Activated T-cell treated with anti-CD3 and anti-CD28 coated beads, Interleukin-2, amount 50 U/mL, for 48 hours (primary cell): ENCODE measurements around the gene CPNE8.
A peak's percentile ranks its signal among the peaks of the same experiment; 100 is the strongest.
"Not testable (repeated sequence)": the region's sequence is repeated elsewhere in the genome, so short reads cannot be mapped to it uniquely, and the experiment has no call there.

ENCODE experiments used
- DNase-seq, 2 experiments: peaks; one replicate each; pipeline ENCODE4 v3.0.0-alpha.2; 2020

CPNE8 gene

DNA sequence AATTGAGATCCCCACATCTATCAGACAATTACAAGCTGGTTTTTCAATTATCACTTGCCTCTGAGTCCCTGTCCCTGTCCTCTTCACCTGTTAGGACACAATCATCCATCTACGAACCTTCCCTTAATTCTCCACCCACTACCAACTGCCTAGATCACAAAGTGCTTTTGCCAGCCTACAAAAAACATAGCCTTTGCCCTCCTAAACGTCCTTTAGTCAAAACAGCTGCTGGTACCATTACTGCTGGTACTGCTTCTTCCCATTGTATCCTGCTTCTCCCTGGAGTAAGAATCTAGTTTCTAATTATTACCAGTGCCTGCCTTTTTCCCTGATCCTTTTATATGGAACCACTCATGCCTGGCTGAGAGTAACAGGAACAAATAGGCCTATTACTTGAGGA, 82.1 kb downstream of the CPNE8 start:
- no peak for DNase-seq

DNA sequence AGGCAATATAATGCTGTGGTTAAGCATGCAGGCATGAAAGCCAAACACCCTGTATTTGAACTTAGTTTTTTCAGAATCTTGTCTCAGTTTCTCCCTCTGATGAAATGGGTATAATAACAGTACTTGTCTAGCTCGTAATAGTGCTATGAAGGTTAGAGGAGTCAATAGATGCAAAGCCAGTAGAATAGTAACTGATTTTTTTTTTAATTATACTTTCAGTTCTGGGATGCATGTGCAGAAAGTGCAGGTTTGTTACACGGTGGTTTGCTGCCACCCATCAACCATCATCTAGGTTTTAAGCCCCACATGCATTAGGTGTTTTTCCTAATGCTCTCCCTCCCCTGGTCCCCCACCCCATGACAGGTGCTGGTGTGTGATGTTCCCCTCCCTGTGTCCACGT, 87.4 kb downstream of the CPNE8 start:
- no peak for DNase-seq

DNA sequence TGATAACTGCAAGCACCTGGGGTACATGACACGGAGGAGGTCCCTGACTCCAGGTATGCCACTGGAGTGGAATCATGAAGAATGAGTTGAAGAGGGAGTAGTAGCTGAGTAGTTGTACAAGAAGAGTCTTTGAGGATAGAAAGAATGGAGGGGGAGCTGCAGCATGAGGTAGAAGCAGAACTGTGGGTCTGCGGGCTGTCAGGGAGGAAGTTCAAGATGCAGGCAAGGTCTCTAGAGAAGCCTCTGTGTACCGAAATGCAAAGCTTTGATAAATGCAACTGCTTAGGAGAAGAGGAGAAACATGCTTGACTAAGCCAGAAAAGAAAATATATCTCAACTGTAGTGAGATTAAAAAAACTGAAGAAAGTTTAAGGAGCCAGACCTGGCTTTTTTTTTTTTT, 91.5 kb downstream of the CPNE8 start:
- no peak for DNase-seq

DNA sequence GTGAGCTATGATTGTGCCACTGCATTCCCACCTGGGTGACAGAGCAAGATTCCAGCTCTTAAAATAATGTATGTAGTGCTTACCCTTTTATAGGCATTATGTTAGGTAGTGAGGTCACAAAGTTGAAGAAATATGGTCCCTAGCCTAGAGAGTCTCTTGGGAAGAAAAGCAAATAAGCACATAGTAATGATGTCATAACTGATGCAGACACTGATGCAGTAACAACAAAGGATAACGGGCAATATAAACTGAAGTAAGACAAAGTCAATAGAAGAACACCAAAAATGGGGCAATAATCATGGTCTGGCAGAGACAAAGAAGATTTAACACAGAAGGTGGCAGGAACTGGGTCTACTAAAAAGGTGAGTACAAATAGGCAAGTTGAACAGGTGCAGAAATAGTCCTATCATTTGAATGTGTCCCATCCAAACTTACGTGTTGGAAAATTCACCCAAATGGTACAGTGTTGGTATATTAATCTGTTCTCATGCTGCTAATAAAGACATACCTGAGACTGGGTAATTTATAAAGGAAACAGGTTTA, 93.5 kb downstream of the CPNE8 start:
- DNase-seq: no peak

DNA sequence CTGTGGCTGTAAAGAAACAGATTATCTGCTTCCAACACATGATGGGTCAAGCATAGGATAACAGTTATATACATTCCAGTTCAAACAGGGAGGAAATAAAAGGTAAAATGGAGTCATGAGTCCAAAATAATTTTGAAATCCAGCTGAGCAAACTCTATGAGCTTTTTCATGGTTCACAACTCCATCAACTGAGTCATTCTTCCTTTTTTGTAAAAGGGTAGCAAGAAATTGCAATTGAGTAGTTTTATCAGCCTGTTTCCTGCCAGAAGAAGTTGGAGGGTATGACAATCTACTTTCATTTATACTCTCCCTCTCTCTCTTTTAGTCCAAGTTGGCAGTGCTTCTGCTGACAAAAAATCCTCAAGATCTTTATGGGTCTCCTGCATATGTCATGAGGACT, 95.6 kb downstream of the CPNE8 start:
- no peak for DNase-seq

DNA sequence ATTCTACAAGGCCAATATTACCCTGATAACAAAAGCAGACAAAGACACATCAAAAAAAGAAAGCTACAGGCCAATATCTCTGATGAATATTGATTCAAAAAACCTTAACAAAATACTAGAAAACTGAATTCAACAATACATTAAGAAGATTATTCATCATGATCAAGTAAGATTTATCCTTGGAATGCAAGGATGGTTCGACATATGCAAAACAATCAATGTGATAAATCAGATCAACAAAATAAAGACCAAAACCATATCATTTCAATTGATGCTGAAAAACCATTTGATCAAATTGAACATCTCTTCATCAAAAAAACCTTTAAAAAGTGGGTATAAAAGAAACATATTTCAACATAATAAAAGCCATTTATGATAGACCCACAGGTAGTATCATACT, 117.3 kb downstream of the CPNE8 start:
- no peak for DNase-seq

DNA sequence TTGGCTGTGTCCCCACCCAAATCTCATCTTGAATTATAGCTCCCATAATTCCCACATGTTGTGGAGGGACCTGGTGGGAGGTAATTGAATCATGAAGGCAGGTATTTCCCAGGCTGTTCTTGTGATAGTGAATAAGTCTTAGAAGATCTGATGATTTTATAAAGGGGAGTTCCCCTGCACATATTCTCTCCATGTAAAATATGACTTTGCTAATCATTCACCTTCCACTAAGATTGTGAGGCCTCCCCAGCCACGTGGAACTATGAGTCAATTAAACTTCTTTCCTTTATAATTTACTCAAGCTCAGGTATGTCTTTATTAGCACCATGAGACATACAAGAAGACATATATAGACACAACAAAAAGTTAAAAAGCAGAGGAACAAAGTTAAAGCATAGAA, 120.0 kb downstream of the CPNE8 start:
- DNase-seq: no peak

DNA sequence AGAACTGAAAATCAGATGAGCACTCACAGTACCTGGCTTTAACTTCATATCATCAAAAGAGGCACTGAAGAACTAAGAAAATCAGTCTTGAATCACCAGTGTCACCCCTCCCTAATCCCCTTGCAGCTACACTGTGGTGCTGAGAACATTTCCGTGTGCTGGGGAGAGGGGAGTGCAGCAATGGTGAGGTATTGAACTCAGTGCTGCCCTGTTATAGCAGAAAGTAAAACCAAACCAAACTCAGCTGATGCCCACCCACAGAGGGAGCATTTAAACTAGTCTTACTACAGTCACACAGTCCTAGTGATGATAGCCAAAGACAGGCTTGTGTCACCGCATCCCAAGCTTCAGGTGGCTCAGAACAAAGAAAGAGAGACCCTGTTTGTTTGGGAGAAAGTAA, 122.1 kb downstream of the CPNE8 start:
- no peak for DNase-seq

DNA sequence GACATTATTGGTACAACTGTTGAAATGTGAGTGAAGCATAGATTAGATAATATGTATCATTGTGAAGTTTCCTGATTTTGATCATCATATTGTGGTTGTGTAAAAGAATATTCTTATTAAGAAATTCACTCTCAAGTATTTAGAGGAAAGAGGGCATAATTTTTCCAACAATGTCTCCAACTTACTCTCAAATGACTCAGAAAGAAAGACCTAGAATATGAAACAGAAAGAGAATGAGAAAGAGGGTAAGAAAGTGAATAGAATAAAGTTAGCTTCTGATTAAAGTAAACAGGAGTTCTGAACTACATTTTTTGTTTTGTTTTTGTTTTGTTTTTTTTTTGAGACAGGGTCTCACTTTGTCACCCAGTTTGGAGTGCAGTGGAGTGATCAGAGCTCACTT, 123.0 kb downstream of the CPNE8 start:
- no peak for DNase-seq

DNA sequence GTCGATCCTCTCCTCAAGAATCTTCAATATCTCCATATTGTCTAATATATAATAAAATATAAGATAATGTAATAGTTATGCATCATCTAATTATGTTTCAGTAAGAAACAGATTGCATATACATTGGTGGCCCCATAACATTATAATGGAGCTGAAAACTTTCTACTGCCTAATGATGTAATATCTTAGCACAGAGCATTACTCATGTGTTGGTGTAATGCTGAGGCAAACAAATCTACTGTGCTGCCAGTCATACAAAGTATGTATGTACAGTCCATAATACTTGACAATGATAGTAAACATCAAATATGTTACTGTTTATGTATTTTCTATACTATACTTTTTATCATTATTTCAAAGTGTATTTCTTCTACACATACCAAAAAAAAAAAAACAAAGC, 128.7 kb downstream of the CPNE8 start:
- DNase-seq: no peak

DNA sequence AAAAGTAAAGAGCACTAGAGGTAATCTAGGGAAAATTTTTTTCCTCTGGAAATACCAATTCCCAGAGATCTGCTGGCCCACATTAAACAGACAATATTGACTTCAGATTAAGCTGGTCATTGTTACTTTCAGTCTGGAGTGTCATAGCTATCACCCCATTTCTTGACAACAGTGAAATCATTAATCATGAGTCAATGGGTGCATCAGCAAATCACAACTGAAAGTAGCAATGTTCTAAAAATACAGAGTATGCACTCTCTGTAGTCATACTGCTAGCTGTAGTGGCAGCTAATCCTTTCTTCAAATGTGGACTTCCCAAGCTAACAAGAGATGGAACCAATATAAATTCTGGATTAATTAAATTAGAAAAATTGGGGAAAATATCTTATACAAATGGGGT, 129.9 kb downstream of the CPNE8 start:
- no peak for DNase-seq

DNA sequence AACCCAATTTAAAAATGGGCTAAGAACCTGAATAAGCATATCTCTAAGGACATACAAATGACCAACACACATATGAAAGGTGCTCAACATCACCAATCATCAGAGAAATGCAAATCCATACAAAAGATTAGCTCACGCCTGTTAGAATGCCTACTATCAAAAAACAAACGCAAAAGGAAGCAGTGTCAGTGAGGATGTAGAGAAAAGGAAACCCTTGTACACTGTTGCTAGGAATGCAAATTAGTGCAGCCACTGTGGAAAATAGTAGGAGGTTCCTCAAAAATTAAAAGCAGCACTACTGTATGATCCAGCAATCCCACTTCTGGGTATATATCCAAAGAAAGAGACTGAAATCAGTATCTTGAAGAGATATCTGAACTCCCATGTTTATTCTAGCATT, 133.0 kb downstream of the CPNE8 start:
- DNase-seq: no peak

DNA sequence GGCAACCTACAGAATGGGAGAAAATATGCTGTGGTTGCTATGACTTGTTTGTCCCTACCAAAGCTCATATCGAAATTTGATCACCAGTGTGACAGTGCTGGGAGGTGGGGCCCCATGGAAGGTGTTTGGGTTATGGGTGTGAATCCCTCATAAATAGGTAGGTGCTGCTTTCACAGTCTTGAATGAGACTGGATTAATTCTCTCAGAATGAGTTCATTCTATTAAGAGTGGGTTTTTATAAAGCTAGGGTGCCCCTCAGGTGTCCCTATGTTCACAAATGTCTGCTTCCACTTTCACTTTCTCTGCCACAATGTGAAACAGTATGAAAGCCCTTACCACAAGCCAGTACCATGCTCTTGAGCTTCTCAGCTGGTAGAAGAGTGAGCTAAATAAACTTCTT, 133.5 kb downstream of the CPNE8 start:
- DNase-seq: peak; percentile 20 to 34

DNA sequence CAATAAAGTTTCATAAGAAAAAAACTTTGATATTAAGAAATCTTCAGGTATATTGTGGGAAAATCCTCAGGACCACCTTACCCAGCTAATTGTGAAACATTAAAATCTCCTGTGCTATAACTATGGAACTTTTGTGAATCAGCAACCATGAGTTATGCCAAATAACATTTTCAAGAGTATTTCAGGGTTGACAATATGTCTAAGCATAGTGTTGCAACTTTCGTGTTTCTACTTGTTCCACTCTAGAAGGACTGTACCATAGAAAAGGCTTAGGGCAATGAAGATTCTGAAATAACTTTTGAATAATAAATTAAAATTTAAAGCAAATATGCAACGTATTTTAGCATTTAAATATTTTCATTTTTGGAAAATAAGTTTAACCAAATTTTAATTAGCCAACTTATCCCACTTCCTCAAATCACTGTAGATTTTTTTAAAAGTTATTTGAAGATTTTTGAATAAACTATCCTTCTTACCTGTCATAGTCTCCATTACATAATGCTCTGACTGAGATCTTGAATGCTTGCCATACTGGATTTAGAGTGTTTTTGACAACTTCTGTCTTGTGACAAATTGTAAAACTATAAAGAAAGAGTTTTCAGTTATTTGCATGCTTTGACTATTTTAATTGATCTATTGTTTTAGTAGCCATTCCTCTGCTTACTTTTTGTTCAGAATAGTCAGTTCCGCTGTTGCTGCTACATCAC, 143.6 kb downstream of the CPNE8 start:
- DNase-seq: no peak

DNA sequence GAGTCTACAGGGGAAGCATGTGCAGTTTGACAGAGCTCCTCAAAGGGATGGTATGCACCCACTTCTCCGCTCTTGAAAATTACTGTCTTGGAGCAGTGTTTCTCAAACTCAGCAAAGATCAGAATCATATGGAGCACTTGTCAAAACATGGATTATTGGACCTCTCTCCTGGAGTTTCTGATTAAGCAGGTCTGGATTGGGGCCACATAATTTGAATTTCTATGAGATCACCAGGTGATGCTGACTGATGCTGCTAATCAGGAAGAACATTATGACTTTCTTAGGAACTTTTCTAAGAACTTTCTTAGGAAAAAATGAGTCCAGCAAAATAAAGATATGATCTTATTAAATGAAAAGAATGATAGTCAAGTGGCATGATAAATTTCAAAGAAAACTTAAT, 144.3 kb downstream of the CPNE8 start:
- no peak for DNase-seq

DNA sequence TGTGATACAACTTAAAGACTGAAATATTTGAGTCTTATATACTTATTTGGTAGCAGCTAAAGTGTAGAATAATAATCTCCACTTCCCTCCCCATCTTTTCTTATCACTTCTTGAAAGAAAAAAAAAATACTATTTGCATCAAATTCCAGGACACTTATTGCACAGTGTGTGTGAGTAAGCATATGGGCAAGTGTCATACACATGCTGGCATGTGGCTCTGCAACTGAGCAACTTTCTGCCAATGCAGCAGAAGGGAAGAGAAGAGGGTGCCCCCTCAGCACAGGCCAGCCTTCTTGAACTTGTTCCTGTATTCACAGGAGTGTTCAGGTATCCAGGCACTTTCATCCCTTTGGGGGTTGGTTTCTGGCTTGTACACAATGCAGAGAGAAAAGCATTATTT, 145.8 kb downstream of the CPNE8 start:
- no peak for DNase-seq

DNA sequence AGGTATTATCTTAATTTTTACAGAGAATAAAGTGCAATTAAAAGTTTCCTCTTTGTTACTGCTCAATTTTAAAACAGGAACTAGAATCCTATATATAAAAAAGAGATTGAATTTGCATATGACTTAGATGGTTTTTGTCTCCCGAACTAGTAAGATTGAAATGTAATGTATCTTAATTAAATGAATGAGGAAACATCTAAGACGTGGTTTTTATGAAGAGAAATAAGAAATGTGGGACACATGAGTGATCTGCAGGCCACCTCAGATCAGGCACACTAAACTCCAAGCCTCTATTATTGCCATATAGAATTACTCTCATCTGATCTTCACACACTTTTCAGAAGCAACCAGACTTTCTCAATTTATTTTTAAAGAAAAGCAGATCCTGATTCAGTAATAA, 158.6 kb downstream of the CPNE8 start:
- DNase-seq: no peak

DNA sequence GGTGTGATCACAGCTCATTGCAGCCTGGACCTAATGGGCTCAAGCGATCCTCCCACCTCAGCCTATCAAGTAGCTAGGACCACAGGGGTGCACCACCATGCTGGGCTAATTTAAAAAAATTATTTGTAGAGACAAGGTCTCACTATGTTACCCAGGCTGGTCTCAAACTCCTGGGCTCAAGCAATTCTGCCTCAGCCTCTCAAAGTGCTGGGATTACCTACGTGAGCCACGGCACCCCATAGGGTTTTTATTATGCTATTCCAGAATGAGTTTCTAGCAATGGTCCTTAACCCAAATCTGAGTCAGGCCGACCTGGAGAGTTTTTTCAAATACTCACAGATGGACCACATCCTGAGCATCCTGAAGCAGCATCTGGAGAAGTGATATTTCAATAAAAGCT, 159.8 kb downstream of the CPNE8 start:
- DNase-seq: no peak

DNA sequence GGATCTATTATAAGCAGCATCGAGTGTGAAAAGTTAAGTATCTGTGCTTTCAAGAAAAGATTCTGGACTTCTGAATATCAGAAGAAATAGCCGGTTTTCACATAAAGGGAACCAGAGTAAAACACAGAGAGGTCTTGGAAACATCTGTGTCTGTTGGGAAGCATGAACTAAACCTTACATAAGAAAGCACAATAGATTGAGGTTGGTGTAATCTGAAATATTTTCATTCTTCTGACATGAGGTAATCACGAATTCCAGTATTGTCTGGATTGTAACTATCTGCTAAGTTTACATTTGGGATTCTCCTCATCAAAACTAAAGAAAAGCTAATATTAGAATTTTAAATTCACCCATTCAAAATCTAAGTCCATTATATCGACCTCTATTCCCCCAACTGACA, 161.3 kb downstream of the CPNE8 start:
- no peak for DNase-seq

DNA sequence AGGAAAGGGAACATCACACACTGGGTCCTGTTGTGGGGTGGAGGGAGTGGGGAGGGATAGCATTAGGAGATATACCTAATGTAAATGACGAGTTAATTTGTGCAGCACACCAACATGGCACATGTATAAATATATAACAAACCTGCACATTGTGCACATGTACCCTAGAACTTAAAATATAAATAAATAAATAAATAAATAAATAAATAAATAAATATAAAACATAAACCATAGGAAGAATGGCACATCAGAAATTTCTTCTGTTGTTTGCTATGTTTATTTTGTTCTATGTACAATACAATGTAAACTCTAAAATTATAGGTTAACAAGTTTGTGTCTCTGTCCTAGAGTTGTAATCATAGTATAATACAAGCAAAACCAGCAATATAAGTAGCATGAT, 162.9 kb downstream of the CPNE8 start:
- DNase-seq: not testable (repeated sequence)

DNA sequence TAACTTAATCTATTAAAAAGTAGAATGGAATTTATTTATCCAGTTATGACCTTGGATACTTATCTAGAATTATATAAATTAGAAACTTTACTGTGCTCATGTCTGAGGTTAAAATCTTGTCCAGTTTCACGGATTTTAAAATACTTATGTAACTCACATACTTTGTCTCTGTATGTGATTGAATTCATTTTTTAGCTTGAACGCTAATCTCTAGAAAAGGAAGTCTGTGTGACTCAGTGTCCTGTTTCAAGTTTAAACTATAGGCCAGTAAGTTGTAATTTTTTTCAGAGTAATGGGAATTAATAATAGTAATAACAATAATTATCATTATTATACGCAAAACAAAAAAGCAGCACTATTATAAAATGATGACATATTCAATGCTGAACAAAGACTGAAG, 168.6 kb downstream of the CPNE8 start:
- DNase-seq: no peak

DNA sequence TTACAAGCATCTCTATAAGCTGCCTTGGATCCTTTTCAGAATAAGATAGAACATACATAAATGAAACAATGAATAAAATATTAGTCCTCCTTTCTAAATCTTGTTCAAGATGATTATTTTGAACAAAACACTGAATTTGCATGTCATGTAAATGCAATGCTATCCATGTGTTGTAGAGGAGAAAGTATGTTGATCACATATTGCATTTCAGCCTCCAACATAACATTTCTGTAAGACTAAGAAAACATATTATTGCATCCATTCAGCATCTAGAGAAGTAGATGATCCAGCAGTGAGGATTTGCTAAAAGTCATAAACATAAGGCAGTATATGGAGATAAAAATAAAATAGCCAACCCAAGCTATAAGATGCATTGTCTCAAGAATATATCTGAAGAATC, 172.6 kb downstream of the CPNE8 start:
- no peak for DNase-seq

DNA sequence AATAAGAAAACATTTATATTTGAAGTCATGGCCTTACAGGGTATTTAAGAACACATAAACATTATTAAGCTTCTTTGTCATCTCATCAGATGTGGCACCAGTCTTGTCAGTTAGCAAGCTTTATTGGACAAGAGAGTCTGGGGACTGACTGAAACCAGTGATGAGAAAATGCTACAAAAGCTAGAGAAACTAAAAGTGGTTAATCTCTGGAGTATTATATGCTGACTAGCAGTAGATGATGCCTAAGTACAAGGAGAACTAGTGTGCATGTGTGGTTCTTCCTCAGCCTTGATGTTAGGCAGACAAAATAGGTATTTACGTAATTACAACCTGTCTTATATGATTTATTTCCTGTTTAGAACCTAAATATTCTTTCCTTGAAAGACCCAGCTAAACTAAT, 176.5 kb downstream of the CPNE8 start:
- DNase-seq: no peak

DNA sequence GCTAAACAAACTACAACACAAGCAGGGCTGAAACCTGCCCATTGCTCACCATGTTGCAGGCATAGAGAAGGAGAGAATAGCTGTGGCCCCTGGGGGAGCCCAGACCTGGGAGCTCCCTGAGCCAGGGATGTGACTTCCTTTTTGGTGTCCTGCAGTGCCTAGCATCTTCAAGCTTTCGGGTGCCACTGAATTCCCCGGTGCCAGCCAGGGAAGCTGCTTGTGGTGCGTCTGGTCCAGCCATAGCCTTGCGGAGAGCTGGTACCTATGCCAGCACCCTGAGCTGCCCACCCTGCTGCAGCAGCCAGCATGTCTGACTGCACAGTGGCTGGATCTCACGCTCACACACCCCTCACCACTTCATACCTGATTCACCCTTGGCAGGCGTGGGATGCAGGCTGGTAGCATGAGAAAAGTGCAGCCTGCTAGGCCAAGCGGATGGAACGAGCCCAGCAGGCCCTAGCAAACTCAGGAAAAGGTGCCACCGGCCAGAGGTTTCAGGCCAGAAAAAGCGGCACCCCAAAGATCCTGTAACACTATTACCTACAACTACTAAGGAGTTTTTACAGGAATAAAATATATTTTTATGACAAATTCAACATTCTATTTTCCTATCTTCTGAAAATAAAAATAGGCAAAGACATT, 183.7 kb downstream of the CPNE8 start:
- no peak for DNase-seq

DNA sequence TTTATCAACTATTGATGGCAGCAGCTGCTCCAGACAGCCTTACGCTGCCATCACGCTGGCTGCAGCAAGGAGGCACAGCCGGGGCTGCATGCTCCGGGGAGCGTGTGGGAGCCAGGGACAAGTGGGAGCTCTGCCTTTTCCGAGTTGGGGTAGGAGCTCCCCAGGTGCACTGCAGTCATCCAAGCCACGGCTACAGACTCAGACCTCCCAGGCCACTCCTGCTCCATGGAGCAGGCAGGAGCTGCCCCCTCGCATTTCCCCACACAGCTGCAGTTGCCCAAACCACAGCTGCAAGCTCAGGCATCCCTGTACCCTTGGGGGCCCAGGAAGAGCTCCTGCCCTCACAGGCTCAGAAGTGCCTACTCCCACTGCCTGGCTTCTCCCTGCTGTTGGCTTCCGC, 184.7 kb downstream of the CPNE8 start:
- DNase-seq: no peak
